ENCODE measurements around the gene TBC1D24.

- no peak for TF ChIP-seq POLR2AphosphoS5 (IDR thresholded peaks at IDR 0.05; ENCODE audit: low read depth, low read length)
- TF ChIP-seq POLR2A (IDR thresholded peaks at IDR 0.05; ENCODE audit: low read depth, low read length), result no peak
These were observed 32.2 kb downstream of the TBC1D24 start for GRCh38 chr16:2507052-2507659.

Data from GM12891 (cell line).